WERI-Rb-1 (cell line): Measurements from ENCODE around the gene CGB1.

ENCODE experiments used
- DNase-seq: peaks from one replicate; pipeline ENCODE4 v3.0.0-alpha.2; 2020
- H3K27ac ChIP-seq: fragments of 250-450 bp; sonication (Bioruptor Pico); 2 replicates; pipeline ENCODE4 v1.5.1; 2020; ENCODE audit warnings: mild to moderate bottlenecking, moderate library complexity
- H3K27me3 ChIP-seq: fragments of 250-450 bp; sonication (Bioruptor Pico); 2 replicates; pipeline ENCODE4 v1.5.1; 2021; ENCODE audit warnings: mild to moderate bottlenecking, low read depth, moderate library complexity; ENCODE audit not compliant: insufficient read depth, severe bottlenecking
- H3K36me3 ChIP-seq: fragments of 250-450 bp; sonication (Bioruptor Pico); 2 replicates; pipeline ENCODE4 v1.5.1; 2020; ENCODE audit warnings: mild to moderate bottlenecking, moderate library complexity
- H3K4me3 ChIP-seq: 2 replicates; pipeline ENCODE4 v1.5.1; 2011; ENCODE audit warnings: low read depth, mild to moderate bottlenecking, control low read depth, low read length
- H3K9me3 ChIP-seq: fragments of 250-450 bp; sonication (Bioruptor Pico); 2 replicates; pipeline ENCODE4 v1.5.1; 2021; ENCODE audit warnings: mild to moderate bottlenecking, moderate library complexity; ENCODE audit not compliant: severe bottlenecking
- TF ChIP-seq, protein P1 (sequence below): IDR thresholded peaks from 2 replicates; pipeline ENCODE4 v1.5.1; 2011; ENCODE audit warnings: low read depth, mild to moderate bottlenecking, control low read depth, inconsistent platforms, low read length

Gene CGB1

DNA sequence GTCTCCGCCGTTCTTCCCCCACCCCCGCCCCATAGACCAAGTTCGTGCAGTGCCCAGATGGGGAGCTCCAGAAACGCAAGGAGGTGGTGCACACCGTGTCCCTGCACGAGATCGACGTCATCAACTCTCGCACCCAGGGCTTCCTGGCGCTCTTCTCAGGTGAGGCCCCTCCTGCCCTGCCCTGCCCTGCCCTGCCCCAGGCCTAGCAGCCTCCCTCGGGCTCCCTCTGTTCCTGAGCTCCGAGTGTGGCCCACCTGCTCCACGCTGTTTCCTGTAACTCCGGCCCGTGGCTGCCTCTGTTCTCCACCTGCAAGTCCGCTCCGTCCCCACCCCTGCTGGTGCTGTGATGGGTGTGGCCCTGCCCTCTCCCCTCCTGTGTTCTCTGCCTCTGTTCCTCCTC, 26.2 kb downstream of the CGB1 start:
- no peak overlapping the region for H3K4me3 ChIP-seq
- peaks cover 75% of the 10 kb centered on the region for H3K36me3 ChIP-seq
- no peak overlapping the region for H3K27ac ChIP-seq
- H3K9me3 ChIP-seq = no peaks in the 10 kb centered on the region
- no peaks in the 10 kb centered on the region for H3K27me3 ChIP-seq
- no peak for DNase-seq
- TF ChIP-seq, protein P1, sequence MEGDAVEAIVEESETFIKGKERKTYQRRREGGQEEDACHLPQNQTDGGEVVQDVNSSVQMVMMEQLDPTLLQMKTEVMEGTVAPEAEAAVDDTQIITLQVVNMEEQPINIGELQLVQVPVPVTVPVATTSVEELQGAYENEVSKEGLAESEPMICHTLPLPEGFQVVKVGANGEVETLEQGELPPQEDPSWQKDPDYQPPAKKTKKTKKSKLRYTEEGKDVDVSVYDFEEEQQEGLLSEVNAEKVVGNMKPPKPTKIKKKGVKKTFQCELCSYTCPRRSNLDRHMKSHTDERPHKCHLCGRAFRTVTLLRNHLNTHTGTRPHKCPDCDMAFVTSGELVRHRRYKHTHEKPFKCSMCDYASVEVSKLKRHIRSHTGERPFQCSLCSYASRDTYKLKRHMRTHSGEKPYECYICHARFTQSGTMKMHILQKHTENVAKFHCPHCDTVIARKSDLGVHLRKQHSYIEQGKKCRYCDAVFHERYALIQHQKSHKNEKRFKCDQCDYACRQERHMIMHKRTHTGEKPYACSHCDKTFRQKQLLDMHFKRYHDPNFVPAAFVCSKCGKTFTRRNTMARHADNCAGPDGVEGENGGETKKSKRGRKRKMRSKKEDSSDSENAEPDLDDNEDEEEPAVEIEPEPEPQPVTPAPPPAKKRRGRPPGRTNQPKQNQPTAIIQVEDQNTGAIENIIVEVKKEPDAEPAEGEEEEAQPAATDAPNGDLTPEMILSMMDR = no peak

DNA sequence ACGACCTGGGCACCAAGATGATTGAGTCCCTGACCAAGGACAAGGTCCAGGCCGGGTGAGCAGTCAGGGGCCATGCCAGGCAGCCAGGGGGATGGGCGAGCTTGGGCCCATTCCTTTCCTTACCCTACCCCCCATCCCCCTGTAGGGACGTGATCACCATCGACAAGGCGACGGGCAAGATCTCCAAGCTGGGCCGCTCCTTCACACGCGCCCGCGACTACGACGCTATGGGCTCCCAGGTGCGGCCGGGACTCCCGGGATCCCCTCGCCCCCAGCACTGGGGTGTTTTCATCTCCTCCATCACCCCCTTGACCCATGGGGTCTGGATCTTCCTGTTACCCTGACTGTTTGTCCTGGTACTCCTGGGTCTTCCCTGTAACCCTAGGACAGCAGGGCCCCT, 26.9 kb downstream of the CGB1 start:
- Histone ChIP-seq H3K36me3 (peaks cover 75% of the 10 kb centered on the region), H3K27me3 (no peaks in the 10 kb centered on the region), H3K27ac (no peak overlapping the region), H3K9me3 (no peaks in the 10 kb centered on the region), H3K4me3 (no peak overlapping the region)
- DNase-seq = no peak
- TF ChIP-seq, protein P1 = no peak

DNA sequence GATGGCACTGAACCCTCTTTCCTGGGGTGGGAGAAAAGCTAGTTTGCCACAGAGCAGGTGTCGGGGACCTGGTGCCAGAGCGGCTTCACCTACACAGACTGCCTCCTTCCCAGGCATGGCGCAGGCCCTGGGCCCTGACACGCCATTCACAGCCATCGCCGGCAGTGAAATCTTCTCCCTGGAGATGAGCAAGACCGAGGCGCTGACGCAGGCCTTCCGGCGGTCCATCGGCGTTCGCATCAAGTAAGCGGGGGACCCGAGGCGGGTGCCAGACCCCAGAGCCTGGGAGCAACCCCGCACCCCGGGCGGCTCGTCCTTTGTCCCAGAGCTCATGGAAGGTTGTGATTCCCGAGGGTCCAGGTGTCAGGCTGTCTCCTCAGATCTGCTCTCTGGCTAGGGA, 29.8 kb downstream of the CGB1 start:
- no peak overlapping the region for H3K4me3 ChIP-seq
- no peak for DNase-seq
- H3K36me3 ChIP-seq = peaks cover 77% of the 10 kb centered on the region
- no peak overlapping the region for H3K27ac ChIP-seq
- H3K27me3 ChIP-seq = no peaks in the 10 kb centered on the region
- TF ChIP-seq, protein P1 = no peak
- H3K9me3 ChIP-seq = no peaks in the 10 kb centered on the region

DNA sequence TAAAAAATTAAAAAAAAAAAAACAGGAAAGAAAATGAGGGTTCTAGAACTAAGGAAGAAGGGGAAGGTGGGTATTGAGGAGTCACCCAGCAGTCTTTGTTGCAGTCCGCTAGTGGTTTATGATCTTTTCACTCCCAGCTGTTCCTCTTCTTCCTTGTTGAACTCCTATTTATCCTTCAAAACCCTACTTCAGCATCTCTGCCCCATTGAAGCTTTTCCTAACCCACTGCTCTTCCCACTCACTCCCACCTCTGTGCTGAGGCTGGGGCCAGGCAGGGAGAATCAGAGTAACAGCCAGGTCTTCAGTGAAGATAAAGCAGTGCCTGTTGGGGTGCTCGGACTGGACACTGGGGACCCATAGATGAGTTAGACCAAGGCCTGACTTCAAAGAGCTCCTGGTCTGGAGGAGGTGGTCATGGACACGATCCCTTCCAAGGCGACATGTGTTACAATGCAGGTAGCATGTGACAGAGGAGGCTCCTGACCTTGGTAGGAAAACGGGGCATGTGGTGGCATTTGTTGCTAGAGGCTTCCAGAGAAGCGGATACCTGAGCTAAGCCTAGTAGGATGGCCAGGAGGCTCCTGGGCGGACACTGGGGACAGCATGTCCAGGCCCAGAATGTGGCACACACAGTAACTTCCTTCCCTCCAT, 31.6 kb downstream of the CGB1 start:
- Histone ChIP-seq H3K36me3 (peaks cover 68% of the 10 kb centered on the region), H3K27ac (no peak overlapping the region), H3K9me3 (no peaks in the 10 kb centered on the region), H3K4me3 (no peak overlapping the region), H3K27me3 (no peaks in the 10 kb centered on the region)
- no peak for DNase-seq
- TF ChIP-seq, protein P1 = no peak

DNA sequence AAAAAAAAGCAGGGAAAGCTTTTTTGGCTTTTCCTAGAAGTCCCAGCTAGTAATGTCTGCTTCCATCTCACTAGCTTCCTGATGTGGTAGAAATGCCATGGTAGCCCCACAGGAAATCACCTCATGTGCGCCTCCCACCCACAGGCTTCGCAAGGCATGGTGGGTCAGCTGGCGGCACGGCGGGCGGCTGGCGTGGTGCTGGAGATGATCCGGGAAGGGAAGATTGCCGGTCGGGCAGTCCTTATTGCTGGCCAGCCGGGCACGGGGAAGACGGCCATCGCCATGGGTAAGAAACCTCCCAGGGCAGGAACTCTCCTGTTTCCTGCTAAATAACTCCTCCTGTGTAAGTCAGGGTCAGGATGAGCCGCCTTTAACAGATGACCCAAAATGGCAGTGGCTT, 32.6 kb downstream of the CGB1 start:
- Histone ChIP-seq H3K4me3 (no peak overlapping the region), H3K27ac (no peak overlapping the region), H3K9me3 (no peaks in the 10 kb centered on the region), H3K36me3 (peaks cover 68% of the 10 kb centered on the region), H3K27me3 (no peaks in the 10 kb centered on the region)
- DNase-seq = no peak
- TF ChIP-seq, protein P1 = no peak
